ENCODE data around the gene F2.

DNA sequence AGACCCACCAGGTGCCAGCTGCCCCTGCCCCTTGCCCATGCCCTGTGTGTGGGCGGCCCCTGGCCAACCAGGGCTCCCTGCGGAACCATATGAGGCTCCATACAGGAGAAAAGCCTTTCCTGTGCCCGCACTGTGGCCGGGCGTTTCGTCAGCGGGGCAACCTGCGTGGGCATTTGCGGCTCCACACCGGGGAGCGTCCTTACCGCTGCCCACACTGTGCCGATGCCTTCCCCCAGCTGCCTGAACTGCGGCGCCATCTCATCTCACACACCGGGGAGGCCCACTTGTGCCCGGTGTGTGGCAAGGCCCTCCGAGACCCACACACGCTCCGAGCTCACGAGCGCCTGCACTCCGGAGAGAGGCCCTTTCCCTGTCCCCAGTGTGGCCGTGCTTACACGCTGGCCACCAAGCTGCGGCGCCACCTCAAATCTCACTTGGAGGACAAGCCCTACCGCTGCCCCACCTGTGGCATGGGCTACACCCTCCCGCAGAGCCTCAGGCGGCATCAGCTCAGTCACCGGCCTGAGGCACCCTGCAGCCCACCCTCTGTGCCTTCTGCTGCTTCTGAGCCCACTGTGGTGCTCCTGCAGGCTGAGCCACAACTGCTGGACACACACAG lies 13.8 kb upstream of the F2 start:
- no peak for TF ChIP-seq POLR2A (IDR thresholded peaks at IDR 0.05)
- TF ChIP-seq CTCF (IDR thresholded peaks at IDR 0.05) = no peak
